Measurements from ENCODE around the gene RAD51B. TPM values are rescaled to one million over a fixed set of nuclear protein-coding genes. Genes with fewer than 3 reads are reported as not detected.

The RAD51B gene
- total RNA-seq, 1 experiment from 2014 or later: 16.7 TPM

GRCh38 chr14:68292441-68293215, 473.0 kb downstream of the RAD51B start:
- Histone ChIP-seq H3K14ac (ENCODE audit: insufficient read depth, low read length) (no peak overlapping the region), H2AFZ (ENCODE audit: low read length) (no peak overlapping the region), H3K79me1 (ENCODE audit: insufficient read depth, low read depth, low read length, poor library complexity, severe bottlenecking) (no peaks in the 10 kb centered on the region), H3K23ac (ENCODE audit: insufficient read length, low read depth, low read length) (no peak overlapping the region), H3K9me3 (ENCODE audit: control insufficient read depth, low read depth, low read length) (no peaks in the 10 kb centered on the region), H4K20me1 (ENCODE audit: control insufficient read depth, insufficient read depth, insufficient read length) (no peaks in the 10 kb centered on the region), H3K18ac (ENCODE audit: insufficient read length, low read depth, low read length) (no peak overlapping the region), H3K56ac (ENCODE audit: insufficient read length, low read depth, low read length) (no peak overlapping the region), H2BK20ac (ENCODE audit: low read depth, low read length, poor library complexity, severe bottlenecking) (no peak overlapping the region), H3K79me2 (ENCODE audit: insufficient read depth, low read length) (no peaks in the 10 kb centered on the region), H4K5ac (ENCODE audit: insufficient read length, low read depth, low read length) (no peak overlapping the region), H3K27me3 (ENCODE audit: insufficient read depth, low read length) (no peaks in the 10 kb centered on the region), H2BK120ac (ENCODE audit: low read depth, low read length, poor library complexity, severe bottlenecking) (no peak overlapping the region), H3T11ph (ENCODE audit: low read length) (no peak overlapping the region), H3K4me1 (ENCODE audit: insufficient read depth, low read length) (peaks cover 11% of the 10 kb centered on the region; the same call in 1 of the 2 replicates), H2AK5ac (ENCODE audit: insufficient read length, low read length) (no peak overlapping the region), H2BK5ac (ENCODE audit: insufficient read length, low read length) (no peak overlapping the region), H4K8ac (replicated peaks; ENCODE audit: insufficient read length, low read depth, low read length) (no peak overlapping the region), H2BK15ac (ENCODE audit: low read depth, low read length) (no peak overlapping the region), H3K4ac (ENCODE audit: low read depth, low read length) (no peak overlapping the region), H2BK12ac (ENCODE audit: insufficient read length, low read depth, low read length) (no peak overlapping the region), H3K4me2 (ENCODE audit: insufficient read depth, insufficient read length, low read length) (no peak overlapping the region), H3K27ac (ENCODE audit: insufficient read length, low read depth, low read length) (no peak overlapping the region), H4K91ac (ENCODE audit: insufficient read length, low read depth, low read length) (no peak overlapping the region), H3K23me2 (ENCODE audit: insufficient read length, low read depth, low read length, poor library complexity, severe bottlenecking) (no peaks in the 10 kb centered on the region), H3K9ac (ENCODE audit: extremely low read depth, insufficient read length, low read length) (no peak overlapping the region)
- no peaks in the 10 kb centered on the region for H3K36me3 Mint-ChIP-seq (ENCODE audit: insufficient read depth in 1 of 3, low read depth in 3 of 3)
- peaks cover 37 to 42% of the 10 kb centered on the region in 2 experiments for H3K4me1 Mint-ChIP-seq
- no peak overlapping the region for H3K4me3 Mint-ChIP-seq
- no peaks in the 10 kb centered on the region for H3K9me3 Mint-ChIP-seq
- H3K27ac Mint-ChIP-seq: peak overlapping the region in 1 of 3 experiments; percentile 16; a peak in 2 of 7 replicates
- no peak for DNase-seq
- no peaks in the 10 kb centered on the region; the same call in 1 of the 2 replicates for H3K27me3 Mint-ChIP-seq (ENCODE audit: low read depth)
- TF ChIP-seq CTCF (conservative IDR thresholded peaks at IDR 0.05): no peak
- no CpG with 5 or more reads among the region's 7 CpGs for WGBS (ENCODE audit: extremely low coverage, insufficient read length, low lambda C conversion rate)
